Adrenal gland (tissue), 12 donors: ENCODE results near the gene ALKBH8. TPM values are rescaled to one million over a fixed set of nuclear protein-coding genes. Genes with fewer than 3 reads are reported as not detected.
"Not testable (repeated sequence)": the region's sequence is repeated elsewhere in the genome, so short reads cannot be mapped to it uniquely, and the experiment has no call there.

Experiments used
- DNase-seq, 7 donors: peaks; one replicate each; pipeline ENCODE4 v3.0.0-alpha.2; 2019 to 2020
- H3K27ac ChIP-seq, 5 donors: fragments of 200-600 bp; sonication (generic) in 4 of 5; 1 replicate in 3 of 5; 2 replicates in 2 of 5; pipeline versions ENCODE4 v1.5.1 to v1.8.0; 2016 to 2020; ENCODE audit warnings: mild to moderate bottlenecking in 1 of 5
- H3K27me3 ChIP-seq: fragments of 200-600 bp; 2 replicates; pipeline ENCODE4 v1.8.0; 2021
- H3K36me3 ChIP-seq, 2 donors: fragments of 200-600 bp; replicated peaks in 1 of 2; 1 replicate in 1 of 2; 2 replicates in 1 of 2; pipeline versions ENCODE4 v1.5.1 to v1.8.0; 2018 to 2022
- H3K4me1 ChIP-seq, 2 donors: fragments of 200-600 bp; replicated peaks in 1 of 2; 1 replicate in 1 of 2; 2 replicates in 1 of 2; pipeline versions ENCODE4 v1.5.1 to v1.8.0; 2018 to 2021
- H3K4me3 ChIP-seq, 4 donors: fragments of 200-600 bp; sonication (generic) in 3 of 4; one replicate each; pipeline ENCODE4 v1.5.1; 2016 to 2018
- H3K9me3 ChIP-seq, 3 donors: fragments of 200-600 bp; sonication (generic) in 1 of 3; replicated peaks in 1 of 3; 1 replicate in 2 of 3; 2 replicates in 1 of 3; pipeline versions ENCODE4 v1.5.1 to v1.8.0; 2016 to 2021
- POLR2A ChIP-seq, 2 donors: fragments of 450-650 bp; IDR thresholded peaks; one replicate each; pipeline ENCODE4 v1.6.1; 2017; ENCODE audit warnings: antibody characterized with exemption in 2 of 2, mild to moderate bottlenecking in 2 of 2, moderate library complexity in 1 of 2
- WGBS, 4 donors: extraction: QIAGEN DNeasy Blood & Tissue Kit in 2 of 4; methylation state at CpG; one replicate each; pipeline versions ENCODE4 v1.1.5 to v1.1.7; 2013 to 2017; 5-methylcytosine and 5-hydroxymethylcytosine counted together
- intact Hi-C, 2 donors: fragments of 100-400 bp; cut with DNase I; formaldehyde crosslinking; loops; one replicate each; pipeline versions ENCODE4 v1.14.1 to v1.15.0; 2022 to 2023
- polyA plus RNA-seq, 3 donors: library from polyadenylated mRNA; stranded (reverse); fragments of 200-250 nt in 2 of 3; fragments of 350-450 nt in 1 of 3; fragmentation: Illumina TruSeq in 1 of 3; extraction: RNeasy Lipid Tissue Mini Kit (QIAGEN cat#74804) in 1 of 3; gene quantifications; one replicate each; pipeline ENCODE4 v1.2.3, GENCODE V29; 2013 to 2014
- total RNA-seq, 9 donors: library from RNA; depleted of rRNA in 4 of 9; stranded (reverse); fragments of >200 nt in 4 of 9; fragments of 120-200 nt in 1 of 9; fragmentation: NEBNext Ultra II Directional in 1 of 9; extraction: Animal tissue kit (Norgen Biotek cat#: 25700) in 1 of 9; gene quantifications; one replicate each; pipeline versions ENCODE4 v1.1.0 to v1.2.4, GENCODE V29; 2013 to 2023
- TF ChIP-seq, protein P1 (sequence below), 6 experiments: fragments of 450-650 bp in 4 of 6; fragments of 200-600 bp in 2 of 6; sonication (generic) in 1 of 6; IDR thresholded peaks; 1 replicate in 5 of 6; 2 replicates in 1 of 6; pipeline versions ENCODE4 v1.5.1 to v1.8.0; 2016 to 2021; ENCODE audit warnings: antibody characterized with exemption in 6 of 6, mild to moderate bottlenecking in 2 of 6, moderate library complexity in 1 of 6
- donor health status: healthy with polysubstance abuse.
- donor health status: Bipolar disorder and iron deficiency.
- donor health status: DM: yes; HTN: yes; CAD: no.
- donor health status: DM: no; HTN: no; CAD: no.
- donor health status: DM: no; HTN: no; CAD: no.
- donor health status: DM: yes; HTN: yes; CAD: no.

The ALKBH8 gene
- total and polyA plus RNA-seq, 12 donors = 2.5 to 9.5 (median 5.5) TPM

DNA sequence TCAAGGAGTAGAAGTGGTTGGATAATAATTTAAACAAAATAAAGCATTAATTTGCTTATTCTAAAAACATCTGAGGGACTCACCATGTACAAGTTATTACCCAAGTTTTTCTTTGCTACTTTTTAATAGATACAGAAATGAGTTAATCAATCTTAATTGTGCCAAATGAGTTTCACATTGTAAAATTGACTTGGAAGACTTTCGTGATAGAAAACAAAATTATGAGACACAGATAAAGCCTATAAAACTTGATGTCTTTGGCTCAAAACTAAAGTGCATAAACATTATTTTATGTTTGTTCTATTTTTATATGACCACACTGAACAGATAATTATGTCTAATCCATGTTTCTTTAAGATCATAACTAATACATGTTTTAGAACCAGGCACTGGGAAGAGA lies 97.8 kb downstream of the ALKBH8 start:
- TF ChIP-seq POLR2A (IDR thresholded peaks at IDR 0.05) = no peak
- TF ChIP-seq, protein P1, sequence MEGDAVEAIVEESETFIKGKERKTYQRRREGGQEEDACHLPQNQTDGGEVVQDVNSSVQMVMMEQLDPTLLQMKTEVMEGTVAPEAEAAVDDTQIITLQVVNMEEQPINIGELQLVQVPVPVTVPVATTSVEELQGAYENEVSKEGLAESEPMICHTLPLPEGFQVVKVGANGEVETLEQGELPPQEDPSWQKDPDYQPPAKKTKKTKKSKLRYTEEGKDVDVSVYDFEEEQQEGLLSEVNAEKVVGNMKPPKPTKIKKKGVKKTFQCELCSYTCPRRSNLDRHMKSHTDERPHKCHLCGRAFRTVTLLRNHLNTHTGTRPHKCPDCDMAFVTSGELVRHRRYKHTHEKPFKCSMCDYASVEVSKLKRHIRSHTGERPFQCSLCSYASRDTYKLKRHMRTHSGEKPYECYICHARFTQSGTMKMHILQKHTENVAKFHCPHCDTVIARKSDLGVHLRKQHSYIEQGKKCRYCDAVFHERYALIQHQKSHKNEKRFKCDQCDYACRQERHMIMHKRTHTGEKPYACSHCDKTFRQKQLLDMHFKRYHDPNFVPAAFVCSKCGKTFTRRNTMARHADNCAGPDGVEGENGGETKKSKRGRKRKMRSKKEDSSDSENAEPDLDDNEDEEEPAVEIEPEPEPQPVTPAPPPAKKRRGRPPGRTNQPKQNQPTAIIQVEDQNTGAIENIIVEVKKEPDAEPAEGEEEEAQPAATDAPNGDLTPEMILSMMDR (IDR thresholded peaks at IDR 0.05) = no peak
- Histone ChIP-seq H3K9me3 (no peaks in the 10 kb centered on the region), H3K27ac (no peak overlapping the region), H3K4me3 (no peak overlapping the region), H3K27me3 (peaks cover 5% of the 10 kb centered on the region), H3K36me3 (no peaks in the 10 kb centered on the region), H3K4me1 (no peaks in the 10 kb centered on the region)
- 43 to 56% (median 50%) methylated on average over 1 of the region's 1 CpG for WGBS, 4 donors
- DNase-seq = no peak
- intact Hi-C loops = no loop called here

DNA sequence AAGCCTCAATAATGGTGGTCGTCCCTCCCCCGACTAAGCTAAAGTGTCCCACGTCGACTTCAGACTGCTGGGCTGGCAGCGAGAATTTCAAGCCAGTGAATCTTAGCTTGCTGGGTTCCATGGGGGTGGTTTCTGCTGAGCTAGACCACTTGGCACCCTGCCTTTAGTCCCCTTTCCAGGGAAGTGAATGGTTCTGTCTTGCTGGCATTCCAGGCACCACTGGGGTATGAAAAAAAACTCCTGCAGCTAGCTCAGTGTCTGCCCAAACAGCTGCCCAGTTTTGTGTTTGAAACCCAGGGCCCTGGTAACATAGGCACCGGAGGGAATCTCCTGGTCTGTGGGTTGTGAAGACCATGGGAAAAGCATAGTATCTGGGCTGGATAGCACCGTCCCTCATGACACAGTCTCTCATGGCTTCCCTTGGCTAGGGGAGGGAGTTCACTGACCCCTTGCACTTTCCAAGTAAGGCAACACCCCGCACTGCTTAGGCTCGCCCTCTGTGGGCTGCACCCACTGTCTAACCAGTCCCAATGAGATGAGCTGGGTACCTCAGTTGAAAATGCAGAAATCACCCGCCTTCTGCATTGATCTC lies 99.2 kb downstream of the ALKBH8 start:
- 74 to 85% (median 76%) methylated on average over 9 to 10 of the region's 10 CpGs for WGBS, 4 donors
- H3K36me3 ChIP-seq, H3K4me1 ChIP-seq, H3K27ac ChIP-seq, H3K9me3 ChIP-seq, intact Hi-C loops, H3K27me3 ChIP-seq, DNase-seq, H3K4me3 ChIP-seq: not testable (repeated sequence)

DNA sequence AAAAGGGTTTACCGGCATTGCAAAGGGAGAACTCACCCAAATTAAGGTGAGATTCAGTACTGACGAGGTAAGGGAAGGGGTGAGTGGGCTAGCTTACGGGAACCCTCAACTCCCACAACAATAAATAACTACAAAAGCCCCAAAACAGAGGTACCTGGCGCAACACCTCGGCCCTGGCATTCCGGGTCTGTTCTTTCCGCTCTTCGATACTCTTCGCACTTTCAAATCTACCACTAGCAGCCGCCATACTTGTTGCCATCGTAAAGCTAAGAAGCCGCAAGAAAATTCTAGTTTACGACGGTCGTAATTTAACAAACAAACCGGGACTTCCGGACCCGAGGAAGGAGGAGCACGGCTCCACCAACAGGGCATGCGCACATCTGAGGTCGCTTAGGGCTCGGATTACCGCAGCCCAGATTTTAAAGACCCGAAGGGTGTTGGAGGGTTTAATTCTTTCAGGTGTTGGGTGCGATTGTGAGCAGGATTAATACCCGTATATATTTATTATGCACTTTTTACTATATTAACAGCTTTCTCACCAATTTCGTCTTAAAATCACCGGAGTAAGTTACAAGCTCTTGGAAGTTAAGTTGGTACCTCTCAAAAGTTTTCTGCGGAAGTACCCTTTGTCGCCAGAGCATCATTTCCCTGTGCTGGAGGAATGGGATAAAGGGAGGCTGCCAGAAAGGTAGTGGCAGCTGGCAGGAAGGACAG lies 107.8 kb downstream of the ALKBH8 start, which contains the start of gene CWF19L2:
CWF19L2 (minus strand) TSS at position 268 of the 714 bp plus-strand sequence; CDS start at position 259, 9 bp downstream.
- 0% methylated on average over 25 to 30 of the region's 30 CpGs for whole genome bisulfite sequencing, 4 donors
- peak; percentile 89 to 95 (median 92) for DNase-seq
- Histone ChIP-seq H3K27me3 (no peaks in the 10 kb centered on the region), H3K4me1 (peaks cover 15 to 22% of the 10 kb centered on the region in 2 donors), H3K27ac (peak within 1 kb of the TSS in 4 of 5 donors; percentile 38 to 79 (median 62)), H3K4me3 (peak within 1 kb of the TSS; percentile 47 to 99 (median 77)), H3K9me3 (no peaks in the 10 kb centered on the region), H3K36me3 (peaks cover 0 to 17% of the 10 kb centered on the region in 2 donors)
- TF ChIP-seq POLR2A (IDR thresholded peaks at IDR 0.05) = peak in 1 of 2 donors; percentile 39
- TF ChIP-seq, protein P1 (IDR thresholded peaks at IDR 0.05) = peak in 3 of 6 experiments; percentile 7 to 25 (median 12)
- intact Hi-C loops = no loop called here

DNA sequence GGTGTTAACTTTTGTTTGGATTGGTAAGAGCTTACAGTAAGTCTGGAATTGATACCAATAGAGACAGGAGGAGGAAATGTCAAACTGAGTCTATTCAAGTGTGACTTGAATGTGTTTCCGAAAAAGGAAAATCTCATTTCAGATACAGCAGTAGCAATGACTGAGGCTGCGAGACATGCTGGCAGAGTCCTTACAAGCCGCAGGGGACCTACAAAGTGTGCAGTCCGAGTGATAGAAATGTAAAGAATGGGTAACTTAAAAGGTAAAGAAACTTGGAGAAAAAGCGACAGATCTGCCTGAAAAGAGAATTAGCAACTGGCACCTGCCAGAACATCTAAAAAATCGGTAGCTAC lies 108.4 kb downstream of the ALKBH8 start:
- intact Hi-C loops = no loop called here
- H3K27ac ChIP-seq = peak overlapping the region in 3 of 5 donors; percentile 52 to 72 (median 68)
- no peak for TF ChIP-seq POLR2A (IDR thresholded peaks at IDR 0.05)
- TF ChIP-seq, protein P1 (IDR thresholded peaks at IDR 0.05) = no peak
- H3K9me3 ChIP-seq = no peaks in the 10 kb centered on the region
- no peaks in the 10 kb centered on the region for H3K27me3 ChIP-seq
- 0 to 1% (median 1%) methylated on average over 6 of the region's 6 CpGs for WGBS, 4 donors
- DNase-seq = no peak
- peaks cover 15 to 22% of the 10 kb centered on the region in 2 donors for H3K4me1 ChIP-seq
- peak overlapping the region; percentile 47 to 99 (median 77) for H3K4me3 ChIP-seq
- peaks cover 0 to 18% of the 10 kb centered on the region in 2 donors for H3K36me3 ChIP-seq
